HepG2 (cell line): ENCODE results near the gene C11orf21. TPM values are rescaled to one million over a fixed set of nuclear protein-coding genes. Genes with fewer than 3 reads are reported as not detected.

Source experiments
- AGO1 ChIP-seq: fragments of 200-400 bp; formaldehyde crosslinking; IDR thresholded peaks from 2 replicates; pipeline ENCODE4 v1.6.1; 2017; ENCODE audit warnings: mild to moderate bottlenecking, low read depth, low read length, moderate library complexity; ENCODE audit not compliant: poor library complexity, severe bottlenecking
- ARNT2 ChIP-seq: sonication (generic); formaldehyde crosslinking; IDR thresholded peaks from 2 replicates; pipeline ENCODE4 v1.8.0; 2022; ENCODE audit warnings: mild to moderate bottlenecking, low read depth, missing genetic modification reagents, moderate library complexity
- ASH2L ChIP-seq: fragments of 300-600, 200-600 bp; sonication (generic); IDR thresholded peaks from 2 replicates; pipeline ENCODE4 v1.7.0; 2017; ENCODE audit warnings: low read depth, mild to moderate bottlenecking, moderate library complexity, mixed read lengths, low read length; ENCODE audit not compliant: insufficient read length
- MXD3 ChIP-seq: IDR thresholded peaks from 2 replicates; pipeline ENCODE4 v1.6.1; 2016; ENCODE audit warnings: mild to moderate bottlenecking, missing biosample characterization, missing genetic modification reagents
- RBAK ChIP-seq: sonication (generic); formaldehyde crosslinking; IDR thresholded peaks from 2 replicates; pipeline ENCODE4 v1.5.1; 2020; ENCODE audit warnings: mild to moderate bottlenecking, missing genetic modification reagents
- SPEN ChIP-seq: sonication (generic); formaldehyde crosslinking; IDR thresholded peaks from 2 replicates; pipeline ENCODE4 v1.5.1; 2020; ENCODE audit warnings: low read depth, mild to moderate bottlenecking, missing genetic modification reagents
- TSC22D2 ChIP-seq: sonication (generic); formaldehyde crosslinking; IDR thresholded peaks from 2 replicates; pipeline ENCODE4 v1.5.1; 2020; ENCODE audit warnings: missing genetic modification reagents, mild to moderate bottlenecking, borderline replicate concordance
- ZKSCAN1 ChIP-seq: fragments of 150-350 bp; IDR thresholded peaks from 2 replicates; pipeline ENCODE4 v1.6.1; 2014; ENCODE audit warnings: low read length
- ZNF12 ChIP-seq: sonication (generic); formaldehyde crosslinking; IDR thresholded peaks from 2 replicates; pipeline ENCODE4 v1.5.0; 2020; ENCODE audit warnings: missing genetic modification reagents
- ZNF20 ChIP-seq: sonication (generic); formaldehyde crosslinking; IDR thresholded peaks from 2 replicates; pipeline ENCODE4 v1.4.0; 2020; ENCODE audit warnings: mild to moderate bottlenecking, moderate library complexity, missing genetic modification reagents
- ZNF547 ChIP-seq: sonication (generic); formaldehyde crosslinking; IDR thresholded peaks from 2 replicates; pipeline ENCODE4 v1.5.1; 2020; ENCODE audit warnings: mild to moderate bottlenecking, missing genetic modification reagents
- ZNF557 ChIP-seq: sonication (generic); formaldehyde crosslinking; IDR thresholded peaks from 2 replicates; pipeline ENCODE4 v1.4.0; 2020; ENCODE audit warnings: missing genetic modification reagents
- ZNF615 ChIP-seq: sonication (generic); formaldehyde crosslinking; IDR thresholded peaks from 2 replicates; pipeline ENCODE4 v1.5.0; 2020; ENCODE audit warnings: mild to moderate bottlenecking, missing genetic modification reagents, borderline replicate concordance
- ZNF704 ChIP-seq: sonication (generic); formaldehyde crosslinking; IDR thresholded peaks from 2 replicates; pipeline ENCODE4 v1.8.1; 2023; ENCODE audit warnings: mild to moderate bottlenecking, inconsistent platforms, moderate library complexity, missing genetic modification reagents, borderline replicate concordance
- ZNF883 ChIP-seq: sonication (generic); formaldehyde crosslinking; IDR thresholded peaks from 2 replicates; pipeline ENCODE4 v1.5.1; 2020; ENCODE audit warnings: mild to moderate bottlenecking, missing genetic modification reagents; ENCODE audit errors: not compliant biosample characterization
- polyA plus RNA-seq, 8 experiments: library from polyadenylated mRNA; depleted of rRNA in 3 of 8; stranded (reverse) in 7 of 8; unstranded in 1 of 8; fragments of >200 nt; fragmentation: Illumina TruSeq in 4 of 8; extraction: Trizol in 4 of 8; gene quantifications; 2 replicates each; pipeline versions ENCODE4 v1.2.1 to v1.2.3, GENCODE V29; 2011 to 2016; ENCODE audit warnings: low read depth in 4 of 8, missing spikeins in 1 of 8, mixed read lengths in 1 of 8; ENCODE audit not compliant: insufficient read depth in 1 of 8
- total RNA-seq, 5 experiments: library from RNA; depleted of rRNA; stranded (reverse); fragments of >200 nt; fragmentation: Illumina TruSeq; extraction: Trizol; gene quantifications; 2 replicates each; pipeline ENCODE4 v1.2.3, GENCODE V29; 2016; ENCODE audit warnings: low read depth in 1 of 5
- TF ChIP-seq, protein P1 (sequence below): sonication (generic); formaldehyde crosslinking; IDR thresholded peaks from 2 replicates; pipeline ENCODE4 v1.5.0; 2020; ENCODE audit warnings: missing genetic modification reagents
- TF ChIP-seq, protein P2 (sequence below): sonication (generic); formaldehyde crosslinking; conservative IDR thresholded peaks from 2 replicates; pipeline ENCODE4 v1.5.0; 2020; ENCODE audit warnings: missing genetic modification reagents
- TF ChIP-seq, protein P3 (sequence below): sonication (generic); formaldehyde crosslinking; IDR thresholded peaks from 2 replicates; pipeline ENCODE4 v1.4.0; 2020; ENCODE audit warnings: missing genetic modification reagents
- TF ChIP-seq, protein P4 (sequence below): sonication (generic); formaldehyde crosslinking; IDR thresholded peaks from 2 replicates; pipeline ENCODE4 v1.4.0; 2020; ENCODE audit warnings: missing genetic modification reagents, borderline replicate concordance

C11orf21 gene
- total and polyA plus RNA-seq, 2 of the 13 experiments (the other 11 are each of a cell fraction or from before 2014, with no cell fraction given) = 0.08 TPM; not detected in 1

GRCh38 chr11:2268729-2269600 lies 32.8 kb downstream of the C11orf21 start (continued):
- TF ChIP-seq, protein P1, sequence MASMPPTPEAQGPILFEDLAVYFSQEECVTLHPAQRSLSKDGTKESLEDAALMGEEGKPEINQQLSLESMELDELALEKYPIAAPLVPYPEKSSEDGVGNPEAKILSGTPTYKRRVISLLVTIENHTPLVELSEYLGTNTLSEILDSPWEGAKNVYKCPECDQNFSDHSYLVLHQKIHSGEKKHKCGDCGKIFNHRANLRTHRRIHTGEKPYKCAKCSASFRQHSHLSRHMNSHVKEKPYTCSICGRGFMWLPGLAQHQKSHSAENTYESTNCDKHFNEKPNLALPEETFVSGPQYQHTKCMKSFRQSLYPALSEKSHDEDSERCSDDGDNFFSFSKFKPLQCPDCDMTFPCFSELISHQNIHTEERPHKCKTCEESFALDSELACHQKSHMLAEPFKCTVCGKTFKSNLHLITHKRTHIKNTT = no peak
- TF ChIP-seq ZNF20 (no peak), ZNF557 (CRISPR knock-in tag) (no peak), SPEN (CRISPR knock-in tag) (no peak; the same call in 1 of the 2 replicates), ZNF12 (no peak), ZNF547 (CRISPR knock-in tag) (peak; percentile 76), ZNF883 (CRISPR knock-in tag) (peak; percentile 44), ASH2L (peak; percentile 44), ZNF704 (no peak), RBAK (CRISPR knock-in tag) (no peak), AGO1 (no peak), TSC22D2 (CRISPR knock-in tag) (0 out of 2 replicates have a peak, but pooled peaks have one; percentile 66), MXD3 (CRISPR knock-in tag) (peak; percentile 83; the same call in 1 of the 2 replicates), ARNT2 (CRISPR knock-in tag) (peak; percentile 43; the same call in 1 of the 2 replicates), ZNF615 (CRISPR knock-in tag) (no peak), ZKSCAN1 (no peak)
- TF ChIP-seq, protein P2, sequence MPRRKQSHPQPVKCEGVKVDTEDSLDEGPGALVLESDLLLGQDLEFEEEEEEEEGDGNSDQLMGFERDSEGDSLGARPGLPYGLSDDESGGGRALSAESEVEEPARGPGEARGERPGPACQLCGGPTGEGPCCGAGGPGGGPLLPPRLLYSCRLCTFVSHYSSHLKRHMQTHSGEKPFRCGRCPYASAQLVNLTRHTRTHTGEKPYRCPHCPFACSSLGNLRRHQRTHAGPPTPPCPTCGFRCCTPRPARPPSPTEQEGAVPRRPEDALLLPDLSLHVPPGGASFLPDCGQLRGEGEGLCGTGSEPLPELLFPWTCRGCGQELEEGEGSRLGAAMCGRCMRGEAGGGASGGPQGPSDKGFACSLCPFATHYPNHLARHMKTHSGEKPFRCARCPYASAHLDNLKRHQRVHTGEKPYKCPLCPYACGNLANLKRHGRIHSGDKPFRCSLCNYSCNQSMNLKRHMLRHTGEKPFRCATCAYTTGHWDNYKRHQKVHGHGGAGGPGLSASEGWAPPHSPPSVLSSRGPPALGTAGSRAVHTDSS (CRISPR knock-in tag) = no peak
- TF ChIP-seq, protein P3, sequence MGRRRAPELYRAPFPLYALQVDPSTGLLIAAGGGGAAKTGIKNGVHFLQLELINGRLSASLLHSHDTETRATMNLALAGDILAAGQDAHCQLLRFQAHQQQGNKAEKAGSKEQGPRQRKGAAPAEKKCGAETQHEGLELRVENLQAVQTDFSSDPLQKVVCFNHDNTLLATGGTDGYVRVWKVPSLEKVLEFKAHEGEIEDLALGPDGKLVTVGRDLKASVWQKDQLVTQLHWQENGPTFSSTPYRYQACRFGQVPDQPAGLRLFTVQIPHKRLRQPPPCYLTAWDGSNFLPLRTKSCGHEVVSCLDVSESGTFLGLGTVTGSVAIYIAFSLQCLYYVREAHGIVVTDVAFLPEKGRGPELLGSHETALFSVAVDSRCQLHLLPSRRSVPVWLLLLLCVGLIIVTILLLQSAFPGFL (CRISPR knock-in tag) = no peak
- TF ChIP-seq, protein P4, sequence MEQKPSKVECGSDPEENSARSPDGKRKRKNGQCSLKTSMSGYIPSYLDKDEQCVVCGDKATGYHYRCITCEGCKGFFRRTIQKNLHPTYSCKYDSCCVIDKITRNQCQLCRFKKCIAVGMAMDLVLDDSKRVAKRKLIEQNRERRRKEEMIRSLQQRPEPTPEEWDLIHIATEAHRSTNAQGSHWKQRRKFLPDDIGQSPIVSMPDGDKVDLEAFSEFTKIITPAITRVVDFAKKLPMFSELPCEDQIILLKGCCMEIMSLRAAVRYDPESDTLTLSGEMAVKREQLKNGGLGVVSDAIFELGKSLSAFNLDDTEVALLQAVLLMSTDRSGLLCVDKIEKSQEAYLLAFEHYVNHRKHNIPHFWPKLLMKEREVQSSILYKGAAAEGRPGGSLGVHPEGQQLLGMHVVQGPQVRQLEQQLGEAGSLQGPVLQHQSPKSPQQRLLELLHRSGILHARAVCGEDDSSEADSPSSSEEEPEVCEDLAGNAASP = 0 out of 2 replicates have a peak, but pooled peaks have one; percentile 42
